HEK293 (cell line): ENCODE data around the gene MED8.

ENCODE experiments used
- CTCF ChIA-PET: fragments of 350-600 bp; formaldehyde crosslinking; extraction: SDS; loops from one replicate; lab custom pipeline; 2021; ENCODE audit warnings: antibody characterized with exemption; lab: Yijun Ruan, JAX
- POLR2A ChIA-PET: fragments of 300-600 bp; formaldehyde crosslinking; extraction: SDS; loops from one replicate; lab custom pipeline; 2020; ENCODE audit warnings: antibody characterized with exemption, inconsistent platforms; lab: Yijun Ruan, JAX
- H3K27ac ChIP-seq: fragments of 200-500 bp; sonication (Bioruptor generic); 2 replicates; pipeline ENCODE4 v1.5.1; 2014; ENCODE audit warnings: low read depth, low read length, control low read depth, inconsistent platforms; ENCODE audit errors: extremely low read depth
- H3K36me3 ChIP-seq, 2 experiments: fragments of 200-500 bp in 1 of 2; sonication (Bioruptor generic) in 1 of 2; 1 replicate in 1 of 2; 2 replicates in 1 of 2; pipeline ENCODE4 v1.5.1; 2014 to 2017; ENCODE audit warnings: inconsistent platforms in 2 of 2, low read length in 2 of 2; ENCODE audit not compliant: control insufficient read depth in 2 of 2, insufficient read depth in 1 of 2
- H3K4me1 ChIP-seq: fragments of 200-500 bp; sonication (Bioruptor generic); 2 replicates; pipeline ENCODE4 v1.5.1; 2014; ENCODE audit warnings: mild to moderate bottlenecking, low read length, inconsistent platforms; ENCODE audit not compliant: control insufficient read depth, insufficient read depth
- H3K4me3 ChIP-seq: 2 replicates; pipeline ENCODE4 v1.5.1; 2011; ENCODE audit warnings: low read depth, mild to moderate bottlenecking, control low read depth, low read length, moderate library complexity
- H3K9me3 ChIP-seq: fragments of 200-500 bp; sonication (Bioruptor generic); 2 replicates; pipeline ENCODE4 v1.5.1; 2014; ENCODE audit warnings: low read depth, low read length, inconsistent platforms; ENCODE audit not compliant: control insufficient read depth, insufficient read depth
- BCL11A ChIP-seq: fragments of 450-650 bp; formaldehyde crosslinking; IDR thresholded peaks from 2 replicates; pipeline ENCODE4 v1.5.1; 2016; ENCODE audit warnings: low read depth, missing biosample characterization, missing genetic modification characterization
- CTCF ChIP-seq: fragments of 450-650 bp; formaldehyde crosslinking; IDR thresholded peaks from 2 replicates; pipeline ENCODE4 v1.5.1; 2016; ENCODE audit warnings: missing biosample characterization, missing genetic modification characterization
- HOXD13 ChIP-seq: sonication (generic); formaldehyde crosslinking; IDR thresholded peaks from 2 replicates; pipeline ENCODE4 v1.8.0; 2022; ENCODE audit warnings: missing genetic modification reagents, borderline replicate concordance
- KLF16 ChIP-seq: fragments of 450-650 bp; formaldehyde crosslinking; IDR thresholded peaks from 2 replicates; pipeline ENCODE4 v1.5.1; 2017; ENCODE audit warnings: missing biosample characterization, missing genetic modification characterization
- PRDM10 ChIP-seq: fragments of 450-650 bp; formaldehyde crosslinking; IDR thresholded peaks from 2 replicates; pipeline ENCODE4 v1.5.1; 2016; ENCODE audit warnings: missing biosample characterization, missing genetic modification characterization
- YY1 ChIP-seq: fragments of 450-650 bp; formaldehyde crosslinking; IDR thresholded peaks from 2 replicates; pipeline ENCODE4 v1.5.1; 2018; ENCODE audit warnings: missing biosample characterization, missing genetic modification characterization
- YY2 ChIP-seq: fragments of 450-650 bp; formaldehyde crosslinking; IDR thresholded peaks from 2 replicates; pipeline ENCODE4 v1.5.1; 2016; ENCODE audit warnings: missing biosample characterization, missing genetic modification characterization
- ZBTB48 ChIP-seq: fragments of 450-650 bp; formaldehyde crosslinking; IDR thresholded peaks from 2 replicates; pipeline ENCODE4 v1.5.1; 2016; ENCODE audit warnings: missing biosample characterization, missing genetic modification characterization
- ZFP37 ChIP-seq: fragments of 450-650 bp; formaldehyde crosslinking; IDR thresholded peaks from 2 replicates; pipeline ENCODE4 v1.5.1; 2016; ENCODE audit warnings: missing biosample characterization, missing genetic modification characterization
- ZIC2 ChIP-seq: fragments of 450-650 bp; formaldehyde crosslinking; IDR thresholded peaks from 2 replicates; pipeline ENCODE4 v1.5.1; 2016; ENCODE audit warnings: missing biosample characterization, missing genetic modification characterization
- ZNF169 ChIP-seq: fragments of 450-650 bp; formaldehyde crosslinking; IDR thresholded peaks from 2 replicates; pipeline ENCODE4 v1.5.1; 2016; ENCODE audit warnings: missing biosample characterization, missing genetic modification characterization
- ZNF175 ChIP-seq: fragments of 450-650 bp; formaldehyde crosslinking; IDR thresholded peaks from 2 replicates; pipeline ENCODE4 v1.5.1; 2016; ENCODE audit warnings: missing biosample characterization, missing genetic modification characterization
- ZNF19 ChIP-seq: fragments of 450-650 bp; formaldehyde crosslinking; IDR thresholded peaks from 2 replicates; pipeline ENCODE4; 2016; ENCODE audit warnings: missing biosample characterization, missing genetic modification characterization, low read depth
- ZNF223 ChIP-seq: fragments of 450-650 bp; formaldehyde crosslinking; IDR thresholded peaks from 2 replicates; pipeline ENCODE4 v1.5.1; 2016; ENCODE audit warnings: missing biosample characterization, missing genetic modification characterization
- ZNF248 ChIP-seq: fragments of 450-650 bp; formaldehyde crosslinking; IDR thresholded peaks from 2 replicates; pipeline ENCODE4 v1.5.1; 2017; ENCODE audit warnings: missing biosample characterization, missing genetic modification characterization
- ZNF274 ChIP-seq, 2 experiments: fragments of 200-500 bp in 1 of 2; fragments of 450-650 bp in 1 of 2; sonication (Bioruptor generic) in 1 of 2; formaldehyde crosslinking in 1 of 2; IDR thresholded peaks; 2 replicates each; pipeline versions ENCODE4 v1.5.1 to v1.6.1; 2014 to 2016; ENCODE audit warnings: borderline replicate concordance in 1 of 2, inconsistent platforms in 1 of 2, low read length in 1 of 2, missing biosample characterization in 1 of 2, missing genetic modification characterization in 1 of 2
- ZNF416 ChIP-seq: fragments of 450-650 bp; formaldehyde crosslinking; IDR thresholded peaks from 2 replicates; pipeline ENCODE4 v1.5.1; 2016; ENCODE audit warnings: missing biosample characterization, missing genetic modification characterization
- ZNF426 ChIP-seq: fragments of 450-650 bp; formaldehyde crosslinking; IDR thresholded peaks from 2 replicates; pipeline ENCODE4 v1.5.1; 2017; ENCODE audit warnings: missing biosample characterization, missing genetic modification characterization, mild to moderate bottlenecking, inconsistent platforms, moderate library complexity
- ZNF530 ChIP-seq: fragments of 450-650 bp; formaldehyde crosslinking; IDR thresholded peaks from 2 replicates; pipeline ENCODE4 v1.5.1; 2016; ENCODE audit warnings: low read depth, missing biosample characterization, missing genetic modification characterization
- ZNF560 ChIP-seq: fragments of 450-650 bp; formaldehyde crosslinking; IDR thresholded peaks from 2 replicates; pipeline ENCODE4 v1.5.1; 2017; ENCODE audit warnings: missing biosample characterization, missing genetic modification characterization, borderline replicate concordance
- ZNF585B ChIP-seq: fragments of 450-650 bp; formaldehyde crosslinking; IDR thresholded peaks from 2 replicates; pipeline ENCODE4 v1.5.1; 2016; ENCODE audit warnings: missing biosample characterization, missing genetic modification characterization
- ZNF610 ChIP-seq: fragments of 450-650 bp; formaldehyde crosslinking; IDR thresholded peaks from 2 replicates; pipeline ENCODE4 v1.5.1; 2016; ENCODE audit warnings: missing biosample characterization, missing genetic modification characterization, borderline replicate concordance
- ZNF624 ChIP-seq: fragments of 450-650 bp; formaldehyde crosslinking; IDR thresholded peaks from 2 replicates; pipeline ENCODE4 v1.5.1; 2017; ENCODE audit warnings: missing biosample characterization, missing genetic modification characterization
- ZNF626 ChIP-seq: fragments of 450-650 bp; sonication (Bioruptor Pico); formaldehyde crosslinking; IDR thresholded peaks from 2 replicates; pipeline ENCODE4 v1.5.1; 2018; ENCODE audit warnings: missing biosample characterization, missing genetic modification characterization, inconsistent platforms
- ZNF664 ChIP-seq: fragments of 450-650 bp; formaldehyde crosslinking; IDR thresholded peaks from 2 replicates; pipeline ENCODE4 v1.5.1; 2016; ENCODE audit warnings: missing biosample characterization, missing genetic modification characterization
- ZNF777 ChIP-seq: fragments of 450-650 bp; formaldehyde crosslinking; IDR thresholded peaks from 2 replicates; pipeline ENCODE4 v1.5.1; 2017; ENCODE audit warnings: missing biosample characterization, missing genetic modification characterization, borderline replicate concordance
- ZNF785 ChIP-seq: fragments of 450-650 bp; formaldehyde crosslinking; IDR thresholded peaks from 2 replicates; pipeline ENCODE4 v1.5.1; 2016; ENCODE audit warnings: missing biosample characterization, missing genetic modification characterization
- ZSCAN23 ChIP-seq: fragments of 450-650 bp; formaldehyde crosslinking; IDR thresholded peaks from 2 replicates; pipeline ENCODE4 v1.5.1; 2016; ENCODE audit warnings: missing biosample characterization, missing genetic modification characterization
- TF ChIP-seq, protein P1 (sequence below): fragments of 450-650 bp; formaldehyde crosslinking; IDR thresholded peaks from 2 replicates; pipeline ENCODE4 v1.5.1; 2016; ENCODE audit warnings: missing biosample characterization, missing genetic modification characterization
- TF ChIP-seq, protein P2 (sequence below): fragments of 450-650 bp; formaldehyde crosslinking; IDR thresholded peaks from 2 replicates; pipeline ENCODE4 v1.5.1; 2016; ENCODE audit warnings: missing biosample characterization, missing genetic modification characterization, borderline replicate concordance

MED8 gene

GRCh38 chr1:43367904-43368645 lies 21.5 kb downstream of the MED8 start, which contains the start of gene ELOVL1:
TSS of gene ELOVL1 (minus strand) at chr1:43368011. CDS start at chr1:43365609, 2,402 bp downstream.
- H3K4me1 ChIP-seq = peaks cover 8% of the 10 kb centered on the region; the same call in 1 of the 2 replicates
- ChIA-PET POLR2A (interaction anchor here (0.8 to 2.7 kb wide), 10 partner anchors 10 to 79 kb away, joined by 3 to 34 read pairs (median 4); partner anchors contain the start of genes CDC20, MED8 and SZT2), CTCF (interaction anchor here (0.6 to 1.6 kb wide), 9 partner anchors 9 to 1510 kb away, joined by 3 to 8 read pairs (median 3); partner anchors contain the start of gene CDC20)
- peak within 1 kb of the TSS; percentile 92 for H3K27ac ChIP-seq
- H3K36me3 ChIP-seq = peaks cover 0 to 29% of the 10 kb centered on the region in 2 experiments; a peak in 1 of 3 replicates
- H3K9me3 ChIP-seq = no peaks in the 10 kb centered on the region
- peak within 1 kb of the TSS; percentile 53 for H3K4me3 ChIP-seq
- peak; percentile 87 for TF ChIP-seq ZFP37 (tag by site-specific recombination)
- TF ChIP-seq ZSCAN23 = 0 out of 2 replicates have a peak, but pooled peaks have one; percentile 77
- peak; percentile 99 for TF ChIP-seq ZBTB48 (tag by site-specific recombination)
- TF ChIP-seq ZNF664 (tag by site-specific recombination) = no peak
- no peak for TF ChIP-seq ZNF274 (IDR thresholded peaks at IDR 0.05; ENCODE audit: low read length)
- TF ChIP-seq ZNF274 (tag by site-specific recombination; IDR thresholded peaks at IDR 0.05; ENCODE audit: borderline replicate concordance) = no peak
- TF ChIP-seq ZNF610 (tag by site-specific recombination) = peak; percentile 73; the same call in 1 of the 2 replicates
- TF ChIP-seq ZNF416 = no peak
- TF ChIP-seq ZNF248 (tag by site-specific recombination) = no peak
- no peak; the same call in 1 of the 2 replicates for TF ChIP-seq KLF16 (tag by site-specific recombination)
- no peak for TF ChIP-seq ZNF426
- peak; percentile 27; the same call in 1 of the 2 replicates for TF ChIP-seq BCL11A (tag by site-specific recombination)
- no peak for TF ChIP-seq ZNF223 (tag by site-specific recombination)
- TF ChIP-seq ZNF626 (tag by site-specific recombination) = no peak
- TF ChIP-seq ZNF777 (tag by site-specific recombination) = peak; percentile 82; the same call in 1 of the 2 replicates
- TF ChIP-seq, protein P1, sequence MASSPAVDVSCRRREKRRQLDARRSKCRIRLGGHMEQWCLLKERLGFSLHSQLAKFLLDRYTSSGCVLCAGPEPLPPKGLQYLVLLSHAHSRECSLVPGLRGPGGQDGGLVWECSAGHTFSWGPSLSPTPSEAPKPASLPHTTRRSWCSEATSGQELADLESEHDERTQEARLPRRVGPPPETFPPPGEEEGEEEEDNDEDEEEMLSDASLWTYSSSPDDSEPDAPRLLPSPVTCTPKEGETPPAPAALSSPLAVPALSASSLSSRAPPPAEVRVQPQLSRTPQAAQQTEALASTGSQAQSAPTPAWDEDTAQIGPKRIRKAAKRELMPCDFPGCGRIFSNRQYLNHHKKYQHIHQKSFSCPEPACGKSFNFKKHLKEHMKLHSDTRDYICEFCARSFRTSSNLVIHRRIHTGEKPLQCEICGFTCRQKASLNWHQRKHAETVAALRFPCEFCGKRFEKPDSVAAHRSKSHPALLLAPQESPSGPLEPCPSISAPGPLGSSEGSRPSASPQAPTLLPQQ (tag by site-specific recombination) = peak; percentile 96
- TF ChIP-seq, protein P2, sequence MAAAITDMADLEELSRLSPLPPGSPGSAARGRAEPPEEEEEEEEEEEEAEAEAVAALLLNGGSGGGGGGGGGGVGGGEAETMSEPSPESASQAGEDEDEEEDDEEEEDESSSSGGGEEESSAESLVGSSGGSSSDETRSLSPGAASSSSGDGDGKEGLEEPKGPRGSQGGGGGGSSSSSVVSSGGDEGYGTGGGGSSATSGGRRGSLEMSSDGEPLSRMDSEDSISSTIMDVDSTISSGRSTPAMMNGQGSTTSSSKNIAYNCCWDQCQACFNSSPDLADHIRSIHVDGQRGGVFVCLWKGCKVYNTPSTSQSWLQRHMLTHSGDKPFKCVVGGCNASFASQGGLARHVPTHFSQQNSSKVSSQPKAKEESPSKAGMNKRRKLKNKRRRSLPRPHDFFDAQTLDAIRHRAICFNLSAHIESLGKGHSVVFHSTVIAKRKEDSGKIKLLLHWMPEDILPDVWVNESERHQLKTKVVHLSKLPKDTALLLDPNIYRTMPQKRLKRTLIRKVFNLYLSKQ = no peak
- no peak for TF ChIP-seq ZNF175 (tag by site-specific recombination)
- peak; percentile 98 for TF ChIP-seq ZIC2 (tag by site-specific recombination)
- TF ChIP-seq ZNF785 (tag by site-specific recombination) = no peak
- peak; percentile 99 for TF ChIP-seq PRDM10
- TF ChIP-seq YY2 (tag by site-specific recombination) = no peak
- no peak for TF ChIP-seq ZNF530 (tag by site-specific recombination)
- TF ChIP-seq ZNF169 (tag by site-specific recombination) = no peak
- TF ChIP-seq HOXD13 (CRISPR knock-in tag) = no peak
- no peak for TF ChIP-seq ZNF19
- no peak; the same call in 1 of the 2 replicates for TF ChIP-seq YY1 (tag by site-specific recombination)
- no peak for TF ChIP-seq ZNF560 (tag by site-specific recombination)
- TF ChIP-seq ZNF624 = no peak
- no peak for TF ChIP-seq ZNF585B
- peak; percentile 94 for TF ChIP-seq CTCF (tag by site-specific recombination)
